Suprapubic skin (tissue), 4 donors: ENCODE results near the gene CD93. TPM values are rescaled to one million over a fixed set of nuclear protein-coding genes. Genes with fewer than 3 reads are reported as not detected.

Experiments used
- DNase-seq, 2 donors: peaks; one replicate each; pipeline ENCODE4 v3.0.0-alpha.2; 2019; ENCODE audit warnings: low spot score in 2 of 2
- H3K27ac ChIP-seq: fragments of 200-600 bp; sonication (generic); one replicate; pipeline ENCODE4 v1.5.1; 2019
- H3K27me3 ChIP-seq: fragments of 200-600 bp; sonication (generic); one replicate; pipeline ENCODE4 v1.5.1; 2019
- H3K36me3 ChIP-seq: fragments of 200-600 bp; sonication (generic); one replicate; pipeline ENCODE4 v1.5.1; 2019
- H3K4me1 ChIP-seq: fragments of 200-600 bp; sonication (generic); one replicate; pipeline ENCODE4 v1.5.1; 2019
- H3K4me3 ChIP-seq: fragments of 200-600 bp; sonication (generic); one replicate; pipeline ENCODE4 v1.5.1; 2019; ENCODE audit warnings: mild to moderate bottlenecking
- H3K9me3 ChIP-seq: fragments of 200-600 bp; sonication (generic); one replicate; pipeline ENCODE4 v1.5.1; 2019
- EP300 ChIP-seq: sonication (generic); formaldehyde crosslinking; IDR thresholded peaks from one replicate; pipeline ENCODE4 v1.6.1; 2017; ENCODE audit warnings: antibody characterized with exemption
- POLR2A ChIP-seq, 2 donors: fragments of 450-650 bp; IDR thresholded peaks; one replicate each; pipeline ENCODE4 v1.6.1; 2017; ENCODE audit warnings: antibody characterized with exemption in 2 of 2, mild to moderate bottlenecking in 2 of 2, moderate library complexity in 2 of 2
- POLR2AphosphoS5 ChIP-seq, 3 donors: sonication (generic); formaldehyde crosslinking; IDR thresholded peaks; one replicate each; pipeline ENCODE4 v1.6.1; 2017; ENCODE audit warnings: antibody characterized with exemption in 3 of 3
- WGBS: methylation state at CpG from one replicate; pipeline ENCODE4 v1.1.5; 2018; 5-methylcytosine and 5-hydroxymethylcytosine counted together
- total RNA-seq, 4 donors: library from RNA; depleted of rRNA; stranded (reverse); fragments of >200 nt; gene quantifications; one replicate each; pipeline ENCODE4 v1.1.0, GENCODE V29; 2016
- TF ChIP-seq, protein P1 (sequence below), 2 donors: fragments of 200-600 bp in 1 of 2; fragments of 450-650 bp in 1 of 2; sonication (generic) in 1 of 2; IDR thresholded peaks; one replicate each; pipeline ENCODE4 v1.5.1; 2016 to 2019; ENCODE audit warnings: antibody characterized with exemption in 2 of 2, mild to moderate bottlenecking in 1 of 2, moderate library complexity in 1 of 2

Gene CD93
- total RNA-seq, 4 donors from 2014 or later, result 8.1 to 25.1 (median 16.2) TPM

DNA sequence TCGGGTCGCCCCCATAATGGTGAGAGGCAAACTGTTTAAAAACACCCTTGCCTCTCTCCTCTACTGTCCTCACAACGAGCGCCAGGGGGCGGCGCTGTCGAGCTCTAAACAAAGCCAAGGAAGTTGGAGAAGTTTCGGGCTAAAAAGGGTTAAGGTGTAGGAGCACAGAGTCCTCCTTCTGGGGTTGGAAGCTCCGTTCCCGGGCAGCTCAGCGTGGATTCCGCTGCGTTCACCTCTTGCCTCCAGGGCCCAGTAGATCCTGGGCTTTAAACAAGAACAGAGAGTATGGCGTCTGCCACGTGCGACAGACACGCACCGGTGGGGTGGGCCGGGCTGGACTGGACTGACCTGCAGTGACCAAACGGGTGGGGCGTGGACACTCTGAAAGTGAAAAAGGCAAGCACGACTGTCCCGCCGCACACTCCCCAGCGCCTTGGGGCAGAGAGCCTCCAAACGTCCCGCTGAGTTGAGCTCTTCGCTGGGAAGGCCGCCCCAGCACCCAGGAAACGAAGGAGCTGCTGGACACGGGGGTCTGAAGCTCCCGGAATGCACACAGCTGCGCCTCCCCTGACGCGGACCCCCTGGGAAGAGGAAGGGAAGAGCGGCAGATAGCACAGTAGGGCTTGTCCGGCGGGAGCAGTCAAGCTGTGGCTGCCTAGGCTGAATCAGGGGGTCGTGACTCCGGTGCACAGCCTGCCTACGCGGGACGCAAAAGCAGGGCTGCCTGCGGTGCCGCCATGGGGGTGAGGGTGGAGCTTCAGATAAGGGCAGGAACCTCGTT, 35.1 kb downstream of the CD93 start:
- DNase-seq, result peak; percentile 87
- Histone ChIP-seq H3K4me1 (peaks cover 61% of the 10 kb centered on the region), H3K27ac (peak overlapping the region; percentile 95), H3K36me3 (no peaks in the 10 kb centered on the region), H3K4me3 (peak overlapping the region; percentile 69), H3K27me3 (peaks cover 25% of the 10 kb centered on the region), H3K9me3 (no peaks in the 10 kb centered on the region)
- WGBS, result 20% methylated on average over 29 of the region's 46 CpGs
- TF ChIP-seq EP300, result no peak
- TF ChIP-seq, protein P1, sequence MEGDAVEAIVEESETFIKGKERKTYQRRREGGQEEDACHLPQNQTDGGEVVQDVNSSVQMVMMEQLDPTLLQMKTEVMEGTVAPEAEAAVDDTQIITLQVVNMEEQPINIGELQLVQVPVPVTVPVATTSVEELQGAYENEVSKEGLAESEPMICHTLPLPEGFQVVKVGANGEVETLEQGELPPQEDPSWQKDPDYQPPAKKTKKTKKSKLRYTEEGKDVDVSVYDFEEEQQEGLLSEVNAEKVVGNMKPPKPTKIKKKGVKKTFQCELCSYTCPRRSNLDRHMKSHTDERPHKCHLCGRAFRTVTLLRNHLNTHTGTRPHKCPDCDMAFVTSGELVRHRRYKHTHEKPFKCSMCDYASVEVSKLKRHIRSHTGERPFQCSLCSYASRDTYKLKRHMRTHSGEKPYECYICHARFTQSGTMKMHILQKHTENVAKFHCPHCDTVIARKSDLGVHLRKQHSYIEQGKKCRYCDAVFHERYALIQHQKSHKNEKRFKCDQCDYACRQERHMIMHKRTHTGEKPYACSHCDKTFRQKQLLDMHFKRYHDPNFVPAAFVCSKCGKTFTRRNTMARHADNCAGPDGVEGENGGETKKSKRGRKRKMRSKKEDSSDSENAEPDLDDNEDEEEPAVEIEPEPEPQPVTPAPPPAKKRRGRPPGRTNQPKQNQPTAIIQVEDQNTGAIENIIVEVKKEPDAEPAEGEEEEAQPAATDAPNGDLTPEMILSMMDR (IDR thresholded peaks at IDR 0.05), result peak; percentile 61 to 63

DNA sequence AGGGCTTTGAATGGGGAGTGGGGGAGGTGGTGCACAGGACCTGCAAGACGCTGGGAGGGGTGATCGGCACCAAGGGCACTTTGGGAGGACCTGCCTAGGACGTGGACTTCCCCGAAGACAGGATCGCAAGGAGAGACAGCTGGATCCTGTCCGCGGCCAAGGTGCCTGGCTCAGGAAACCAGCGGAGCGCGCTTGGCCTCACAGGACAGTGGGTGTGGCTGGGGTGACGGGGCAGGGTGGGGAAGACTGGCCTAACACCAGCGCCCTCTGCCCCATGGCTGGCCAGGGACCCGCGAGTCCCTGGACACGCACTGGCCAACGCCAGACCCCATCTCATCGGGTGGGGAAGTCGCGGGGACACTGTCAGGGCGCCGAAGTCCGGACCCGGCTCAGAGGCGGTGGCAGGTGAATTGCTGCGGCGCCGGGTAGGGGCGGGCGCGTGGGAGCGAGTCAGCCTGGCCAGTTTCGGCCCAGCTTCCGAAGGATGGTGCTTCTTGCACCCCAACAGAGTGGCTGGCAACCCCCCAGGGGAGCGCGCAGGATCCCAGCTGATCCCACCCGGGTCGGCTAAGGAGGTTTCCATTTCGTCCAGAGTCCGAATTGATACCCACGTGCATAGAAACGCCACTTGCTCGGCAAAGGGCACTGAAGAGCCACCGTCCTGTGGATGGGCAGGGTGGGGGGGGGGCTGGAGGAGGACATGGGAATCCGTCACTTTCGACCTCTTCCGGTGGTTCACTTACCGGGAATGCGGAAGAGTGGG, 35.9 kb downstream of the CD93 start:
- DNase-seq, result peak; percentile 83 to 88
- no peaks in the 10 kb centered on the region for H3K36me3 ChIP-seq
- 0% methylated on average over 23 of the region's 48 CpGs for WGBS
- peak overlapping the region; percentile 95 for H3K27ac ChIP-seq
- peaks cover 69% of the 10 kb centered on the region for H3K4me1 ChIP-seq
- TF ChIP-seq POLR2A (IDR thresholded peaks at IDR 0.05), result no peak
- H3K9me3 ChIP-seq, result no peaks in the 10 kb centered on the region
- peaks cover 25% of the 10 kb centered on the region for H3K27me3 ChIP-seq
- H3K4me3 ChIP-seq, result peak overlapping the region; percentile 69

DNA sequence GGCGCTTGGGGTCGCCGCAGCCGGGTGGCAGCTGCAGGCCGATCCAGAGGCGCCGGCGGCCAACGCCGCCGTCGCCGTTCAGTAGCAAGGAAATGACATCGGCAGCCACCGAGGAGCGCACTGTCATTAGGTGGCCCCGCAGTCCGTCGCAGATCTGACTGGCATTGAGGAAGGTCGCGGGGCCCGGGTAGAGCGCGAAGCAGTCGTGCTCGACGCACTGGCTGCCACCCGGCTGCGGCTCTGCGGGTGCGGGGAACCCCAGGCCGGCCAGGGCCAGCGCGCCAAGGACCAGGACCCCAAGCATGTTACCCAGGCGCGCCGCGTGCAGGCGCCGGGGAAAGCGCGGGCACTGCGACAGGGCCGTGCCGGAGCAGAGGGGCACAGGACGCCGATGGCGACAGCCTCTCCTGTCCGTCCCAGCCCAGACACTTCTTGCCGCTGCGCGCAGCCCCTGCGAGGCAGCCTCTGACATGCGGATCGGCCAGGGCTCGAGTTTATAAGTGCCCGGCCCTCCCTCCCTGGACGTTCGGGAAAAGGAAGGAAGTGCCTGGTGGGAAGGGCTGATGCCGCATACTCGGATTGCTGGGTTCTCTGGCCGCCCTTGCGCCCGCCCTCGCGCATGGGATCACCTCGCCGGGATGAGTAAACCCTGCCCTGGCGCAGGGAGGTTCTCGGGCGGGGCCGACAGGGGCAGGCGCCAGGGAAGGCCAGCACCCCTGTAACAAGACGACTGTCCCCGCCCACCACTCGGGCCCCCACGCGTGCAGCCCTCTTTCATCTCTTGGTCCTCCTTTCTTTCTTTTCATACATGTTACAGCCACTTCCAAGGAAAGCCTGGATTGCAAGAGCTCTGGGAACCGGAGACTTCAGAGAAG, 36.7 kb downstream of the CD93 start, which contains the start of gene THBD:
Gene THBD, minus strand, starts transcription at position 472 of the 875 bp plus-strand sequence. Its CDS starts 168 bp downstream, at position 304.
- H3K27me3 ChIP-seq, result peaks cover 25% of the 10 kb centered on the region

DNA sequence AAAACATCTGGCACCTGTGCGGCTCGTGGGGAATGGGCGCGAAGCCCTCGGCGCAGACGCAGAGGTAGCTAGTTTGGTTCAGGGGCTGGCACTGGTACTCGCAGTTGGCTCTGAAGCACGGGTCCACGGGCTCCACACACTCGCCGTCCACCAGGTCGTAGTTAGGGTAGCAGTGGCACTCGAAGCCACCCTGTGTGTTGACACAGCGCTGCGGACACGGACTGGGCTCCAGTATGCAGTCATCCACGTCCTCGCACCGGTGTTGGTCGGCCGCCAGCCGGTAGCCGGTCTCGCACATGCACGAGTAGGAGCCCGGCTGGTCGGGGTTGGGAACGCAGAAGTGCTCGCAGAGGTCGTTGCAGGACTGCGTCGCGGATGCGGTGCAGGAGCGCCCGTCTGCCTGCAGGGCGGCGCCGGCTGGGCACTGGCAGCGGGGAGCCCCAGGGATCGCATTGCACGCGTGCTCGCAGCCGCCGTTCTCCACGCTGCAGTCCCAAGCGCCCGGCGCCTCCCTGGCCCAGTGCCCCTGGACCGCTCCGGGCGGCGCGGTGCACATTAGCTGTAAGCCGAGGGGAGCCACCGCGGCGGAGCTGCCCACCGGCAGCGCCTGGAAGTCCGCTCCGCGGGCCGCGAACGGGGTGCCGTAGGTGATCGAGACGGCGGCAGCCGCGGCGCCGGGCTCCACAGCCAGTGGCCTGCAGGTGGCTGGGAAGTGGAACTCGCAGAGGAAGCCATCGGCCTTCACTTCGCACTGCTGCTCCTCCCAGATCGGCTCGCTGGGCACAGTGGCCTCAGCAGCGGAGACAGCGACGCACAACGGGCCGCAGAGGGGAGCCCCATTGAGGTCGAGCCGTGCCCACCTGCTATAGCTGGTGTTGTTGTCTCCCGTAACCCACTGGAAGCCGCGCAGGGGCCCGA, 37.6 kb downstream of the CD93 start:
- peak; percentile 75 to 84 for DNase-seq
- Histone ChIP-seq H3K4me1 (peaks cover 71% of the 10 kb centered on the region), H3K4me3 (peak overlapping the region; percentile 69), H3K36me3 (no peaks in the 10 kb centered on the region), H3K9me3 (no peaks in the 10 kb centered on the region), H3K27me3 (peaks cover 25% of the 10 kb centered on the region), H3K27ac (peak overlapping the region; percentile 95)
- TF ChIP-seq POLR2A (IDR thresholded peaks at IDR 0.05), result no peak
- TF ChIP-seq, protein P1 (IDR thresholded peaks at IDR 0.05), result peak; percentile 33 to 69
- 8% methylated on average over 13 of the region's 92 CpGs for WGBS

More for the DNA sequence above, 36.7 kb downstream of the CD93 start, which contains the start of gene THBD:
- TF ChIP-seq POLR2AphosphoS5 (IDR thresholded peaks at IDR 0.05) (peak; percentile 51 to 90 (median 85)), EP300 (no peak), POLR2A (IDR thresholded peaks at IDR 0.05) (peak; percentile 72 to 81)
- Histone ChIP-seq H3K4me1 (peaks cover 71% of the 10 kb centered on the region), H3K9me3 (no peaks in the 10 kb centered on the region), H3K27ac (peak within 1 kb of the TSS; percentile 95), H3K4me3 (peak within 1 kb of the TSS; percentile 69), H3K36me3 (no peaks in the 10 kb centered on the region)
- WGBS, result 0% methylated on average over 6 of the region's 79 CpGs
- DNase-seq, result peak; percentile 86 to 89

DNA sequence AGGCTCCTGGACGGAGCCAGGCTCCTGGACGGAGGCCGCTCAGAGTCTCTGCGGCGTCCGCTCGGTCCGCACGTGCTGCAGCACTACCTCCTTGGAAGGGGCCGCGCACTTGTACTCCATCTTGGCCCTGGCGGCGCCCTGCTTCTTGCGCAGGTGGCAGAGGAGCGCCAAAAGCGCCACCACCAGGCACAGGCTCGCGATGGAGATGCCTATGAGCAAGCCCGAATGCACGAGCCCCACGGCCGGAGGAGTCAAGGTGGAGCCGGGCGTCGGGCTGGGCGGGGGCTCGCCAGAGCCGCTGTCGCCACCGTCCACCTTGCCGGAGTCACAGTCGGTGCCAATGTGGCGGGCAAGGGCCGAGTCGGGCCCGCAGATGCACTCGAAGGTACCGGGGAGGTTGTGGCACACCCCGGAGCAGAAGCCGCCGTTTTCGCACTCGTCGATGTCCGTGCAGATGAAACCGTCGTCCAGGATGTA, 38.3 kb downstream of the CD93 start:
- Histone ChIP-seq H3K27me3 (peaks cover 29% of the 10 kb centered on the region), H3K4me3 (peak overlapping the region; percentile 69), H3K27ac (peak overlapping the region; percentile 95), H3K4me1 (peaks cover 71% of the 10 kb centered on the region), H3K36me3 (no peaks in the 10 kb centered on the region), H3K9me3 (no peaks in the 10 kb centered on the region)
- TF ChIP-seq POLR2A (IDR thresholded peaks at IDR 0.05) (no peak), EP300 (no peak), POLR2AphosphoS5 (IDR thresholded peaks at IDR 0.05) (no peak)
- TF ChIP-seq, protein P1 (IDR thresholded peaks at IDR 0.05), result no peak
- no peak for DNase-seq
- 16% methylated on average over 18 of the region's 47 CpGs for WGBS
